Fibroblast of peridontal ligament (primary cell): ENCODE results near the gene PLEKHA1.

Source experiments
- DNase-seq: peaks from one replicate; pipeline ENCODE4 v3.0.0-alpha.2; 2010; ENCODE audit errors: extremely low read depth

PLEKHA1 gene

GRCh38 chr10:122374237-122374858 is at the start of gene PLEKHA1:
PLEKHA1 (plus strand) TSS chr10:122374708; CDS start chr10:122393201, 18,493 bp downstream.
- peak; percentile 88 for DNase-seq

- no peak for DNase-seq
These were observed 49.3 kb upstream of the PLEKHA1 start for GRCh38 chr10:122325235-122325634.

- DNase-seq, result no peak
These were observed 48.1 kb upstream of the PLEKHA1 start for GRCh38 chr10:122326385-122326784.

GRCh38 chr10:122326806-122327205 is 47.7 kb upstream of the PLEKHA1 start:
- DNase-seq, result no peak

GRCh38 chr10:122327237-122328206 is 47.0 kb upstream of the PLEKHA1 start:
- no peak for DNase-seq

- no peak for DNase-seq
These were observed 45.8 kb upstream of the PLEKHA1 start for GRCh38 chr10:122328676-122329075.

GRCh38 chr10:122329416-122329815 is 45.1 kb upstream of the PLEKHA1 start:
- DNase-seq, result no peak

- no peak for DNase-seq
These were observed 43.4 kb upstream of the PLEKHA1 start for GRCh38 chr10:122331100-122331499.

- no peak for DNase-seq
These were observed 42.7 kb upstream of the PLEKHA1 start for GRCh38 chr10:122331615-122332446.

- DNase-seq, result no peak
These were observed 41.5 kb upstream of the PLEKHA1 start for GRCh38 chr10:122333037-122333436.

GRCh38 chr10:122336332-122336731 is 38.2 kb upstream of the PLEKHA1 start:
- DNase-seq, result no peak

- no peak for DNase-seq
These were observed 37.5 kb upstream of the PLEKHA1 start for GRCh38 chr10:122336961-122337360.

- DNase-seq, result no peak
These were observed 35.7 kb upstream of the PLEKHA1 start for GRCh38 chr10:122338609-122339441.

GRCh38 chr10:122341141-122341810 is 33.2 kb upstream of the PLEKHA1 start:
- DNase-seq, result no peak

GRCh38 chr10:122342293-122343134 is 32.0 kb upstream of the PLEKHA1 start:
- peak; percentile 79 for DNase-seq

GRCh38 chr10:122343135-122343800 is 31.2 kb upstream of the PLEKHA1 start:
- DNase-seq, result no peak

GRCh38 chr10:122343936-122344335 is 30.6 kb upstream of the PLEKHA1 start:
- no peak for DNase-seq

- peak; percentile 9 for DNase-seq
These were observed 29.7 kb upstream of the PLEKHA1 start for GRCh38 chr10:122344741-122345258.
